Measurements from ENCODE around the gene DYNC2I2. TPM values are rescaled to one million over a fixed set of nuclear protein-coding genes. Genes with fewer than 3 reads are reported as not detected.

Gene DYNC2I2
- total and polyA plus RNA-seq, 2 experiments from 2014 or later: 48.7 to 78.3 TPM

GRCh38 chr9:128688501-128689292 lies 32.0 kb upstream of the DYNC2I2 start, which contains the start of gene SET:
Gene SET (plus strand): TSS chr9:128689222. CDS start chr9:128689583, 361 bp downstream.
- H3K27me3 Mint-ChIP-seq (ENCODE audit: insufficient read depth, low read depth, poor library complexity): peaks cover 31% of the 10 kb centered on the region
- Histone ChIP-seq H3K27me3 (ENCODE audit: insufficient read depth) (no peaks in the 10 kb centered on the region), H3K4me2 (peak within 1 kb of the TSS; percentile 99), H3K4me1 (ENCODE audit: insufficient read depth) (peaks cover 50% of the 10 kb centered on the region), H2AFZ (no peak within 1 kb of the TSS), H3K4me3 (peak within 1 kb of the TSS; percentile 99), H3F3A (replicated peaks; ENCODE audit: low read depth) (peaks cover 74% of the 10 kb centered on the region), H3K79me2 (replicated peaks; ENCODE audit: insufficient read depth) (peaks cover 87% of the 10 kb centered on the region), H3K9me2 (ENCODE audit: insufficient read depth) (no peaks in the 10 kb centered on the region), H3K36me3 (ENCODE audit: insufficient read depth) (peaks cover 32% of the 10 kb centered on the region), H4K20me1 (replicated peaks; ENCODE audit: insufficient read depth) (peaks cover 67% of the 10 kb centered on the region), H3K27ac (ENCODE audit: low read depth) (peak within 1 kb of the TSS; percentile 98)
- H3K4me3 Mint-ChIP-seq: peak within 1 kb of the TSS; percentile 100
- TF ChIP-seq ETS1 (IDR thresholded peaks at IDR 0.05) (no peak), NANOG (IDR thresholded peaks at IDR 0.05; ENCODE audit: borderline replicate concordance) (no peak), POLR2AphosphoS5 (IDR thresholded peaks at IDR 0.05; ENCODE audit: low read depth) (peak; percentile 65), ZNF331 (CRISPR knock-in tag; IDR thresholded peaks at IDR 0.05; ENCODE audit: low read depth) (no peak), JUNB (IDR thresholded peaks at IDR 0.05; ENCODE audit: unreplicated experiment) (no peak), EZH2phosphoT487 (IDR thresholded peaks at IDR 0.05; ENCODE audit: unreplicated experiment) (no peak), EZH2 (IDR thresholded peaks at IDR 0.05; ENCODE audit: low read depth, unreplicated experiment) (no peak), REST (IDR thresholded peaks at IDR 0.05; ENCODE audit: unreplicated experiment) (no peak), CTCF (conservative IDR thresholded peaks at IDR 0.05; ENCODE audit: low read depth in 2 of 2) (no peak), CREB1 (CRISPR knock-in tag; IDR thresholded peaks at IDR 0.05; ENCODE audit: low read depth) (0 out of 2 replicates have a peak, but pooled peaks have one; percentile 53)
- TF ChIP-seq, protein P1, sequence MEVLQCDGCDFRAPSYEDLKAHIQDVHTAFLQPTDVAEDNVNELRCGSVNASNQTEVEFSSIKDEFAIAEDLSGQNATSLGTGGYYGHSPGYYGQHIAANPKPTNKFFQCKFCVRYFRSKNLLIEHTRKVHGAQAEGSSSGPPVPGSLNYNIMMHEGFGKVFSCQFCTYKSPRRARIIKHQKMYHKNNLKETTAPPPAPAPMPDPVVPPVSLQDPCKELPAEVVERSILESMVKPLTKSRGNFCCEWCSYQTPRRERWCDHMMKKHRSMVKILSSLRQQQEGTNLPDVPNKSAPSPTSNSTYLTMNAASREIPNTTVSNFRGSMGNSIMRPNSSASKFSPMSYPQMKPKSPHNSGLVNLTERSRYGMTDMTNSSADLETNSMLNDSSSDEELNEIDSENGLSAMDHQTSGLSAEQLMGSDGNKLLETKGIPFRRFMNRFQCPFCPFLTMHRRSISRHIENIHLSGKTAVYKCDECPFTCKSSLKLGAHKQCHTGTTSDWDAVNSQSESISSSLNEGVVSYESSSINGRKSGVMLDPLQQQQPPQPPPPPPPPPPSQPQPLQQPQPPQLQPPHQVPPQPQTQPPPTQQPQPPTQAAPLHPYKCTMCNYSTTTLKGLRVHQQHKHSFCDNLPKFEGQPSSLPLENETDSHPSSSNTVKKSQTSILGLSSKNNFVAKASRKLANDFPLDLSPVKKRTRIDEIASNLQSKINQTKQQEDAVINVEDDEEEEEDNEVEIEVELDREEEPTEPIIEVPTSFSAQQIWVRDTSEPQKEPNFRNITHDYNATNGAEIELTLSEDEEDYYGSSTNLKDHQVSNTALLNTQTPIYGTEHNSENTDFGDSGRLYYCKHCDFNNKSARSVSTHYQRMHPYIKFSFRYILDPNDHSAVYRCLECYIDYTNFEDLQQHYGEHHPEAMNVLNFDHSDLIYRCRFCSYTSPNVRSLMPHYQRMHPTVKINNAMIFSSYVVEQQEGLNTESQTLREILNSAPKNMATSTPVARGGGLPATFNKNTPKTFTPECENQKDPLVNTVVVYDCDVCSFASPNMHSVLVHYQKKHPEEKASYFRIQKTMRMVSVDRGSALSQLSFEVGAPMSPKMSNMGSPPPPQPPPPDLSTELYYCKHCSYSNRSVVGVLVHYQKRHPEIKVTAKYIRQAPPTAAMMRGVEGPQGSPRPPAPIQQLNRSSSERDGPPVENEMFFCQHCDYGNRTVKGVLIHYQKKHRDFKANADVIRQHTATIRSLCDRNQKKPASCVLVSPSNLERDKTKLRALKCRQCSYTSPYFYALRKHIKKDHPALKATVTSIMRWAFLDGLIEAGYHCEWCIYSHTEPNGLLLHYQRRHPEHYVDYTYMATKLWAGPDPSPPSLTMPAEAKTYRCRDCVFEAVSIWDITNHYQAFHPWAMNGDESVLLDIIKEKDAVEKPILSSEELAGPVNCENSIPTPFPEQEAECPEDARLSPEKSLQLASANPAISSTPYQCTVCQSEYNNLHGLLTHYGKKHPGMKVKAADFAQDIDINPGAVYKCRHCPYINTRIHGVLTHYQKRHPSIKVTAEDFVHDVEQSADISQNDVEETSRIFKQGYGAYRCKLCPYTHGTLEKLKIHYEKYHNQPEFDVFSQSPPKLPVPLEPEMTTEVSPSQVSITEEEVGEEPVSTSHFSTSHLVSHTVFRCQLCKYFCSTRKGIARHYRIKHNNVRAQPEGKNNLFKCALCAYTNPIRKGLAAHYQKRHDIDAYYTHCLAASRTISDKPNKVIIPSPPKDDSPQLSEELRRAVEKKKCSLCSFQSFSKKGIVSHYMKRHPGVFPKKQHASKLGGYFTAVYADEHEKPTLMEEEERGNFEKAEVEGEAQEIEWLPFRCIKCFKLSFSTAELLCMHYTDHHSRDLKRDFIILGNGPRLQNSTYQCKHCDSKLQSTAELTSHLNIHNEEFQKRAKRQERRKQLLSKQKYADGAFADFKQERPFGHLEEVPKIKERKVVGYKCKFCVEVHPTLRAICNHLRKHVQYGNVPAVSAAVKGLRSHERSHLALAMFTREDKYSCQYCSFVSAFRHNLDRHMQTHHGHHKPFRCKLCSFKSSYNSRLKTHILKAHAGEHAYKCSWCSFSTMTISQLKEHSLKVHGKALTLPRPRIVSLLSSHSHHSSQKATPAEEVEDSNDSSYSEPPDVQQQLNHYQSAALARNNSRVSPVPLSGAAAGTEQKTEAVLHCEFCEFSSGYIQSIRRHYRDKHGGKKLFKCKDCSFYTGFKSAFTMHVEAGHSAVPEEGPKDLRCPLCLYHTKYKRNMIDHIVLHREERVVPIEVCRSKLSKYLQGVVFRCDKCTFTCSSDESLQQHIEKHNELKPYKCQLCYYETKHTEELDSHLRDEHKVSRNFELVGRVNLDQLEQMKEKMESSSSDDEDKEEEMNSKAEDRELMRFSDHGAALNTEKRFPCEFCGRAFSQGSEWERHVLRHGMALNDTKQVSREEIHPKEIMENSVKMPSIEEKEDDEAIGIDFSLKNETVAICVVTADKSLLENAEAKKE (CRISPR knock-in tag; IDR thresholded peaks at IDR 0.05): no peak
- DNase-seq (ENCODE audit: low spot score) (peak; percentile 97), ATAC-seq (peak; percentile 68)
- no peaks in the 10 kb centered on the region; the same call in 2 of the 3 replicates for H3K9me3 Mint-ChIP-seq
- H3K4me1 Mint-ChIP-seq: peaks cover 42% of the 10 kb centered on the region
- peak within 1 kb of the TSS; percentile 94 for H3K27ac Mint-ChIP-seq
- peaks cover 84% of the 10 kb centered on the region for H3K36me3 Mint-ChIP-seq (ENCODE audit: low read depth)
